ENCODE data around the gene ETV2.
A peak's percentile ranks its signal among the peaks of the same experiment; 100 is the strongest.

Gene ETV2

GRCh38 chr19:35643255-35644205 lies 2.0 kb downstream of the ETV2 start (continued):
- TF ChIP-seq ZNF404 (tag by site-specific recombination; IDR thresholded peaks at IDR 0.05), result no peak
- no peak for TF ChIP-seq FEZF1 (tag by site-specific recombination; IDR thresholded peaks at IDR 0.05)
- peak; percentile 78 for TF ChIP-seq ZFHX2 (tag by site-specific recombination; conservative IDR thresholded peaks at IDR 0.05)
- TF ChIP-seq ZNF292 (tag by site-specific recombination; IDR thresholded peaks at IDR 0.05; ENCODE audit: borderline replicate concordance, low read depth), result no peak
- TF ChIP-seq ZNF148 (tag by site-specific recombination; IDR thresholded peaks at IDR 0.05; ENCODE audit: borderline replicate concordance), result no peak
- peak; percentile 89 for TF ChIP-seq ZBTB17 (tag by site-specific recombination; IDR thresholded peaks at IDR 0.05)
- TF ChIP-seq ZNF521 (tag by site-specific recombination; IDR thresholded peaks at IDR 0.05), result no peak
- no peak for TF ChIP-seq ZNF530 (tag by site-specific recombination; IDR thresholded peaks at IDR 0.05; ENCODE audit: low read depth)
- TF ChIP-seq REPIN1 (tag by site-specific recombination; IDR thresholded peaks at IDR 0.05; ENCODE audit: low read depth), result peak; percentile 99
- TF ChIP-seq GLIS1 (tag by site-specific recombination; IDR thresholded peaks at IDR 0.05), result peak; percentile 92
- TF ChIP-seq ZNF26 (tag by site-specific recombination; IDR thresholded peaks at IDR 0.05), result no peak
- no peak for TF ChIP-seq ZNF202 (tag by site-specific recombination; IDR thresholded peaks at IDR 0.05; ENCODE audit: borderline replicate concordance)
- TF ChIP-seq ZBTB6 (tag by site-specific recombination; IDR thresholded peaks at IDR 0.05), result no peak; the same call in 1 of the 2 replicates
- no peak for TF ChIP-seq PRDM6 (tag by site-specific recombination; IDR thresholded peaks at IDR 0.05)
- peak; percentile 90 for TF ChIP-seq IKZF3 (tag by site-specific recombination; IDR thresholded peaks at IDR 0.05)
- TF ChIP-seq RBAK (tag by site-specific recombination; IDR thresholded peaks at IDR 0.05), result no peak
- TF ChIP-seq ZNF24 (tag by site-specific recombination; IDR thresholded peaks at IDR 0.05), result peak; percentile 98
- TF ChIP-seq SCRT2 (tag by site-specific recombination; IDR thresholded peaks at IDR 0.05), result peak; percentile 64
- peak; percentile 92 for TF ChIP-seq ZBTB11 (tag by site-specific recombination; conservative IDR thresholded peaks at IDR 0.05; ENCODE audit: low read depth)
- TF ChIP-seq TRIM28 (IDR thresholded peaks at IDR 0.05; ENCODE audit: borderline replicate concordance, low read length), result no peak
- TF ChIP-seq ZNF423 (tag by site-specific recombination; IDR thresholded peaks at IDR 0.05), result peak; percentile 58
- TF ChIP-seq ZNF341 (tag by site-specific recombination; IDR thresholded peaks at IDR 0.05; ENCODE audit: low read depth), result peak; percentile 81
- TF ChIP-seq ZNF302 (tag by site-specific recombination; IDR thresholded peaks at IDR 0.05; ENCODE audit: low read depth), result no peak
